HG03442 (cell line): ENCODE measurements around the gene VPS51.

Experiments
- ATAC-seq: cut with Tn5 transposase; IDR thresholded peaks from one replicate; pipeline ENCODE4 v1.9.1; 2021; ENCODE audit warnings: mild to moderate bottlenecking, moderate library complexity; ENCODE audit not compliant: unreplicated experiment

The VPS51 gene

DNA sequence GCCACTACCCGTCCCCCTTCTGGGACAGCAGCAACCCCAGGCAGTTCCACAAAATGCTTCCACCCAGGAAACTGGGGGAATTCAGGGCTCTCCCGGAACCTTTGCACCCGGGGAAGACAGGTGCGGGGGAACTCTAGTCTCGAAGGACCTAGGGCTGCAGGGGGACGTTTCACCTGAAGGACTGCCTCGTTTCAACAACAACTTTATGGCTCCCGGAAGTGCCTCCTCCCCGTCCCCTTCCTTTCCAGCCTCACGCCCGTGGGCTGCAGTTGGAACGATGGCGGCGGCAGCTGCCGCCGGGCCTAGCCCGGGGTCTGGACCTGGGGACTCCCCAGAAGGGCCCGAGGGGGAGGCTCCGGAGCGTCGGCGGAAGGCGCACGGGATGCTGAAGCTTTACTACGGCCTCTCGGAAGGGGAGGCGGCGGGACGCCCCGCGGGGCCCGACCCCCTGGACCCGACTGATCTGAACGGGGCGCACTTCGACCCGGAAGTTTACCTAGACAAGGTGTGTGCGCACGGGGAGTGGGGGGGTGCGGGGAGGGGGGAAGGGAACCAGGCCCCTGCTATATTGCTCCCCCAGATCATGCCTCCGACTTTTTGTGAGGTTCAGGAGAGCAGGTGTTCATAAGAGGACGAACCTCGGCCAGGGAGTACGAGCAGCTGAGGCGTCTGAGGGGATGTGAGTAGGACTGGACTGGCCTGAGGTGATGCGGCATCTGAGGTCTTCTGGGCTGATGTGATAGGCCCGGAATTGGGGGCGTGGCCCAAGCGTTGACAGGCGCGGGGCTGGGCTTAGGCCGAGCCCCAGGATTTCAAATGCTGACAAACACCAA lies at the start of gene VPS51:
Gene VPS51, plus strand, starts transcription at position 241 of the 833 bp plus-strand sequence. Its CDS starts 37 bp downstream, at position 278.
- peak; percentile 75 for ATAC-seq

DNA sequence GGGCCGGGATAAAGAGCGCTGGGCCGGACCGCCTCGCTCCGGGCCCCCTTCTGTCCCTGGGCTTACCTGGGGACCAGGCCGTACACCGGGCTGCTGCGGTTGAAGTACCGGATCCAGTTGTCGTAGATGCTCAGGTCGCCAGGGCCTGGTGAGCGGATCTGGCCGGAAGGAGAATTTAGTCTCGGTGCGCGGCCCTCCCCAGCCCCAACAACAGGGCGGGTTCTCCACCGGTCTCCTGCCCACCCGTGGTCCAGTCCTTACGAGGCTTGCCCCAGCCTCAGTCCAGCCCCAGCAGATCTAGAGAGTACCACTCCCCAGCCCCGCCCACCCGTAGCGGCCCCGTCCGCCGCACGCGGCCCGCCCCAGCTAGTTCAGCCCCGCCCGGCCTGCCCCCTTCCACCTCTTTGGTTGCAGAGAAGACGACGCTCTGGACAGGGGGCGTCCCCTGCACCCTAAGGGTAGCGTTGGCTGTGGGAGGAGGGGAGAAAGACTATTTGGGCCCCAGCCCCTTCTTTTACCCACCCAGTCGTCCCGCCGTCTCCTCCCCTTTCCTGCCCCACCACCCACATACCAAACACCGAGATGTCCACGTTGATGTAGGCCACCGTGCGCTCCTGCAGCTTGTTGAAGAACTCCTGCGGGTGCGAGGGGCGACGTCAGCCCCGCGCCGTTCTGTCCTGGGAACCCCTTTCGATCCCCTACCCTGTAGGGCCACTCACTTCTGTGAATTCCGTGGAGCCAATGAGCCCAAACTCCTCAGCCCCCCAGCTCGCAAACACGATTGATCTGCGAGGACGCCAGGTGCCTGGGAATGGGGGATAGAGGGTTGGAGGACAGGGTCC lies 48.2 kb upstream of the VPS51 start:
- ATAC-seq: no peak

DNA sequence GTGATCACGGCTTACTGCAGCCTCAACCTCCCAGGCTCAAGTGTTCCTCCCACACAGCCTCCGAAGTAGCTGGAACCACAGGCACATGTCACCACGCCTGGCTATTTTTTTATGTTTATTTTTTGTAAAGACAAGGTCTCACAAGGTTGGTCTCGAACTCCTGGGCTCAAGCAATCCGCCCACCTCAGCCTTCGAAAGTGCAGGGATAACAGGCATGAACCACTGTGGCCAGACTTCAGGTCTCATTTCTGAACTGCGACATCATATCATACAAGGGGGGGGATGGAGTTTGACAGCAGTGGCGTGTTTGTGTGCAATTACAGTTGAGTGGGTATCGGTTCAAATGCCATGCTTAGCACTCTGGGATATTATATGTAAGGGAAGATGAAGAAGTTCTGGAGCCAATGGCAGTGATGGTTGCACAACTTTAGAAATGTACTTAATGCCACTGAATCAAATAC lies 44.6 kb upstream of the VPS51 start:
- no peak for ATAC-seq

DNA sequence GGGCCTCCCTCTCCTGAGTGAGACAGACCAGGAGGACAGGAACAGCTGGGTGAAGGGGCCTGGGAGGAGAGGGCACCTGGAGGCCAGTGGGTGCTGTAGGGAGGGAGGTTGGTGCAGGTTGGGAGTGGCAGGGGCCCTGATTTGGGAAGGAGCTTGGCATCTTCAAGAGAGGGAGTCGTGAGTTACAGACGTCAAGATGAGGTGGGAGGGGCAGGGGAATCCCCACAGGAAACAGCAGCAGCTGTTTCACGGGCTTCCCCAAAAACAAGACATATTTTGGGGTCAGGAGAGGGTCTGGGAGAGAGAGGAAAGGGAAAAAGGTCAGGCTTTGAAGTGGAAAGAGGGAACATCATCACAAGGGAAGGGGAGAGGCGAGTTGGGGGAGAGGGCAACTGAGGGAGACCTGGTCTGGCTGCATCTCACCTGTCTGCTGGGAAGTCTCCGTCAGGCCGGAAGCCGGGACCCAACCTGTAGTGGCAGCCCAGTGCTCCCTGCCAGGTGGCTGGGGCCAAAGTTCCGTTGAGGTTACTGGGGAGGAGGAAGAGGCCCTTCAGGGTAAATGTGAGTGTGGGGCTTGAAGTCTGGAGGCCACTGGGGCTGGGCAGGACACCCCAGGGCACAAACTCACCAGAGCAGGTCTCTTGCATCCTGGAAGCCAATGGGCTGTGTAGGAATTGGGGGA lies 42.0 kb upstream of the VPS51 start:
- ATAC-seq: no peak

DNA sequence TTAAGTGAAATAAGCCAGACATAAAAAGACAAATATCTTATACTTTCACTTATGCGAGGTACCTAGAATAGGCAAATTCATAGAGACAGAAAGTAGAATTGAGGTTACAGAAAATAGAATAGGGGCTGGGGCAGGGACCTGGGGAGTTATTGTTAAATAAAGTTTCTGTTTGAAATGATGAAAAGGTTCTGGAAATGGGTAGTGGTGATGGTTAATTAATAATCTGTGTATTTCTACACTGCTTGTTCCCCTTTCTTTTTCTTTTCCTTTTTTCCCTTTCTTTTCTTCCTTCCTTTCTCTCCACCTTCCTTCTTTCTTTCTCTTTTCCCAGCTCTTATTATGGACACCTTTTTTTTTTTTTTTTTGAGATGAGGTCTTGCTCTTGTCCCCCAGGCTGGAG lies 40.5 kb upstream of the VPS51 start:
- no peak for ATAC-seq

DNA sequence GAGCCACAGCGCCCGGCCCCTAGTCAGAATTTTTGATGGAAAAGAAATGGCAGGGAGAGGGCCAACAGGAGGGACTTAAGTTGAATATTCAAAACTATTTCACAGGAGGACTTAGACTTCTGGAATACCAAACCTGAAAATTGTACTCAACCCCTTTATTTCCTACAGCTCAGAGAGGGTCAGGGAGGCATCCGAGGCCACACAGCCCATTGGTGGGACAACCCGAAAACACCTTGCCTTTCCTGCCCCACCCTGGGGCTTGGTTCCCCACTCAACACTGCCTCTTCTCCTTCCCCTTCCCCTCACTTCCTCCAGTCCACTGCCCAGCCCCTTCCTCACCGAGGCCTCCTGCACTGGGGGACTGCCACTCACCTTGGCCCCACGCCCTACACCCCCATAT lies 39.0 kb upstream of the VPS51 start:
- no peak for ATAC-seq

DNA sequence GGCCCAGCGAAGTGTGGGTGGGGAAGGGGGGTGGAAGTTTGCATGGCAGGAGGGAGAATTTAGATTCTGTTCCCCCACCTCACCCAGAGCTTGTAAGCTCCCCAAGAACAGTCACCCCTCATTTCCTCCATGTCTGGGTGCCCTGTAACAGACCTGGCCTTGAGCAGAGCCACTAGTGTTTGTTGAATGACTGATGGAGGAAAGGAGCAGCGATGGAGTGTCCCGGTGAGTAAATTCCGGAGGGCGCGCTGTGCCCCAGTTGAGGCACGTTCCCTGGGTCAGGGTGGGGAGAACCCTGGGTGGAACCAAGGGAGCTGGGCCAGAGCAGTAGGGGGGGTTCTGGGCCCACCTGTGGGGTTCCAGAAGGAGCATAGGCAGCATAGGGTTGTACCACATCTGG lies 38.5 kb upstream of the VPS51 start:
- no peak for ATAC-seq

DNA sequence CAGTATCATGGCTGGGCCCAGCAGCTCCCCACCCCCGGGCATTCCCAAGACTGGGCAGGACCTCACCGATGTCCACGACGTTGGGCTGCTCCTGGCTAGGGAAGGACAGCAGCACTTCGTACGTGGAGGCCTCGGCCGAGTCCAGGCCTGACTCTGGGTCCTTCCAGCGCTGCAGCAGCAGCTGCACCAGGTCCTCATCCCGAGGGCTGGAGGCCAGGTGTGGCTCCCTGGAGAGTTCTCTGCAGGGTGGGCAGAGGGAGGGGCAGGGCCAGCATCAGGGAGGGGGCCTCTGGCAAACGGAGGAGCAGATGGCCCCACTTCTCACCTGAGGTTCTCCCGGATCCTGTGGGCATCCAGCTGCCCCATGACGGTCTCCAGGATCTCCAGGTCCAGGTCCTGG lies 38.0 kb upstream of the VPS51 start:
- ATAC-seq: no peak

DNA sequence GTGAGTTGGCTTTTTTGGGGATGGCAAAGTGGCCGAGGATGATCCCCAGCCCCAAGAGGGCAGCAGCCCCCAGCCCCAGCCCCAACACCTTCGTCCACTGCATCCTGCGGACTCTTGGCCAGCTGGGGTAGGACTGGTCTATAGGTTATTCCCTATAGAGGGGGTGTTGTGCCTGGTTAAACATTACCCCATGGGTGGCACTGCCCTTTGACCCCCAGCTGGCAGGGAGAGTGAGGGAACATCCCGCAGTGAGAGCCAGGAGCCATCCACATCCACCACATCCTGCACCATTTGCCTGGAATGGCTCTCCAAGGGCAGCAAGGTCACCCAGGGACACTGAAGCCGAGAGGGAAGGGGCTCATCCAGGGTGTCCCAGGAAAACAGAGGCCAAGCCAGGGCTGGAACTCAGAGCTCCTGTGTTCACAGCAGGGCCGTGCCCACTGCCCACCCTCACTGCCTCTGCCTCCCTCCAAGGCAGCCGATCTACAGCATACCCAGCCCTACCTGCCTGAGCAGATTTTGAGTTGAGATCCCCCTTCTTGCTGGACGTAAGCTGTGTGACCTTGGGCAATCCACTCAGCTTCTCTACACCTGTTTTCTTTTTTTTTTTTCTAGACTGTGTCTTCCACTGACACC lies 37.5 kb upstream of the VPS51 start, which contains the start of gene NAALADL1:
Gene NAALADL1, minus strand, starts transcription at position 135 of the 636 bp plus-strand sequence. Its CDS starts 32 bp downstream, at position 103.
- ATAC-seq: no peak

DNA sequence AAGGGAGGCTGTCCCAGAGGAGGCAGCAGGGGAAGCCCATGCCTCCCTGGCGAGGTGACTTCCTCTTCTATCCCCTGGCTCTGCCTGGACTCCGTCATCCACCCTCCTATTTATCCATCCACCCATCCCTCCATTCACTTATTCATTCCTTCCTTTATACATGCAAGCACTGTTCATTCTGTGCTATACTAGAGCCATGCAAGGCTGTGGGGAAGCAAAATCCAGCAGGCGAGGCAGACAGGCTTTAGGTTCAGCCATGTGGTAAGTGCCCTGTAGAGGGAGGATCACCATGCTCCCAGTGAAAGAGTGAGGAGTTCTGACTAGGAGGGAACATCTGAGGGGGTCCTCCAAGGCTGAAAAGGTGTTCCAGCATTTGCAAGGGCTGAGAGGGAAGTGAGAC lies 36.5 kb upstream of the VPS51 start:
- no peak for ATAC-seq

DNA sequence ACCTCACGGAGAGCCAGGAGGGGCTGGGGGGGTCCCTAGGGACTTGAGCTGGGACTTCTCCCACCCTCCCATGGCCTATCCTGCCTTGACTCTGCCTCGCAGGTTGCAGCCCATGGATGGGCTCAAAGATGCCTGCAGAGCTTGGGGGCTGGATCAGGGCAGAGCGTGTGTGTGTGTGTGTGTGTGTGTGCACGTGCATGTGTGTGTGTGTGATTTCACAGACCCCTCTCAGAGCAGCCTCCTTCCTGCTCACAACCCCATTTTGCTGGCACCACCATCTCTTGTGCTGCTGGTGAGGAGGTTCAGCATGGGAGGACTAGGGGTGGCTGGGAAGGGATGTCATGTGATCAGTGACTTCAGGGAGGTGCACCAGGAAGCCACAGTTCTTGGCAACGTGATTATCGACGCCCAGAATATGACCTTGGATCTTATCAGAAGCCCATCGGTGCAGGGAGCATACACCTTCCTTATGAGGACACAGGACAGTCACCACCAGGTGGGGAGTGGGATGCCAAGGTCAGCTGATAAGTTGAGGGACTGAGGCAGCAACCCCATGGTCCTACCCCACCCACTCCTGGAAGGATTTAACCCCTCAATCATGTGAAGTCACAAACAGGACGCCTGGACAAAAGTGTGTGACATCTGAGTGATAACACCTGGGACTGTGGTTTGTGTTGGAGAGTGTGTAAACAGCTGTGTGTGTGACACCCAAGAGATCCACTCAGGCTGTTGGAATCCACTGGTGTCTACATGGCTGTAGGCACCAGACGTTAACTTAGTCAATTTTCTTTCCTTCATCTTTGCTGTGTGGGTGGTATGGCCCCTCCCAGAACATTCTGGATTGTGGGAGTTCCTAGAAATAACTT lies 35.8 kb upstream of the VPS51 start:
- ATAC-seq: no peak

DNA sequence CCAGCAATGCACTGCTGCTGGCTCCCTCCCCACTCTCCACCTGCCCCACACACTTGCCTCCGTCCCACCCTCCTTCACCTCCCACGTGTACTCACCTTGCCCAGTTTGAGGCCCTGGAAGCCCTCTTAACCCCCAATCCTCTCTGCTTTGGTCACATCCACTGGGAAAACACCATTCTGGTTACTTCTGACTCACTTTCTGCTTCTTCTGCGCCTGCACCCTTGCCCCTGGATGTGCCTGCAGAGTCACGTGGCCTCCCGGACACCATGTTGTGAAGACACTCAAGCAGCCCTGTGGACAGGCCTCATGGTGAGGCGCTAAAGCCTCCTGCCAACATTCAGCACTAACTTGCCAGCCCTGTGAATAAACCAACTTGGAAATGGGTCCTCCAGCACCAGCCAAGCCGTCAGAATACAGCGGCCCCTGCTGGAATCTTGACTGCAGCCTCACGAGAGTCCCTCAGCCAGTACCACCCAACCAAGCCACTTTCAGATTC lies 35.1 kb upstream of the VPS51 start:
- ATAC-seq: no peak

DNA sequence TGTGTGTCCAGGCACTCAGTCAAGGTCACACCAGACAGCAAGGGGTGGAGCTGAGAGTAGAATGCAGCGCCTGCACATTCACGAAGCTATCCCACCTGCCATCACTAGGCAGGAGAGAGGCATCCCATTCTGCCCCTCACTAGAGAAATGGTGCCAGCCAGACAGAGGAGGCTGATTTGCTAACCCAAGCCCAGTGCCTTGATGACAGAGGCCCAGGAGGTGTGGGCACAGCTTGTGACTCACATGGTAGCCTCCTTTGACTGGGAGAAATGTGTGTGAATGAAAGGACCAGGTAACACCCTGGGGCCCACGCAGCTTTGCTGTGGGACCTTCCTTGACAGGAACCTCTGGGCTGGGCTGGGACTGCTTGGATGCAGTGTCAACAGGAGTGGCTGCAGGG lies 32.5 kb upstream of the VPS51 start:
- no peak for ATAC-seq

DNA sequence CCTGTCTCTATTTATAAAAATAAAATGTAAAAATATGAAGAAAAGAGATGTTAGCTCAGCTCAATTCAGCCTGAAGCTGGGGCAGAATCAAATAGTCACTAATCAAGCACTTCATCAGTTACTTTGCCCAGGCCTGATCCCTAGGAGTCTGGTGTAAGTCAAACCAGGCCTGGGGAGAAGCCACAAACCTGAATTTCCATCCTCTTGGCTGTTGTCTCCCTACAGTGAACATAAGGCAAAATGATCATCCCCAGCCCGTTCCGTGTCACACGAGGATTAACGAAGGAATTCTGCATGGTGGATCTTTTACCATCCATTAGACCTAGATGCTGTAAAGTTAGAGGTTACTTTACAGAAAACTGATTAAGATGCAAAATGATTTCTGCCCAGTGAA lies 31.2 kb upstream of the VPS51 start:
- ATAC-seq: no peak

DNA sequence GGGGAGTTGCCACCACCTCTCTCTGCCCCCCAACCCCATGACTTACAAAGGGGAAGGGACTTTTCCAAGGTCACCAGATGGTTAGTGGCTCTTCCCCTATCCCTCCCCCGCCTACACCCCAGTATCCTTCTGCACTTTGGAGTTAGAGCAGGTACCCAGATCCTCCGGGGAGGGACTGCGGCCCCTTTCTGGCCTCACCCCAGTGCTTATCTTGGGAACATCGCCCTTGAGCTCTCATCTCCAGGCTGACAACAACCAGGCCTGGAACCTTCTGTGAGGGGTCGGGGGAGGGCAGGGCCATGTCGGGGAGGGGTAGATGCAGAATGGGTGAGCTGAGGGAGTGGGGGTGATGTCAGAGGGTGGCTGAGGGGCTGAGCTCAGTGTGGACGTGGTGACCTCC lies 30.2 kb upstream of the VPS51 start:
- ATAC-seq: no peak

DNA sequence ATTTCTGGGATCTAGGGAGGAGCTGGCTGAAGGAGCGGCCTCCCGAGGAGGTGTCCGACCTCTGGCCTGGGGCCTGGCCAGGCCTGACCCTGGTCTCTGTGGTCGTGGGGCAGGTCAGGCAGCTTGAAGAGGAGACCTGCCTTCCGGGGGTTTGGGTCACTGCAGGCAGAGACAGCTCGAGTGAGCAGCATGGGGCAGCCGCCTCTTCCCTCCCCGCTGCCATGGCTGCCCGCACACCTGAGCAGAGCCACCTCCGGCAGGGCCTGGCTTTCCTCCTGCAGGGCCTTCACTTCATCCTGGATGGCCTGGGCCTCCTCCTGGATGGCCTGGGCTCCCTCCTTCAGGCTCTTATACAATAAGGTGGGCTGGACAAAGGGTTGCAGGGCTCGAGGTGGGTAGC lies 29.7 kb upstream of the VPS51 start:
- no peak for ATAC-seq

DNA sequence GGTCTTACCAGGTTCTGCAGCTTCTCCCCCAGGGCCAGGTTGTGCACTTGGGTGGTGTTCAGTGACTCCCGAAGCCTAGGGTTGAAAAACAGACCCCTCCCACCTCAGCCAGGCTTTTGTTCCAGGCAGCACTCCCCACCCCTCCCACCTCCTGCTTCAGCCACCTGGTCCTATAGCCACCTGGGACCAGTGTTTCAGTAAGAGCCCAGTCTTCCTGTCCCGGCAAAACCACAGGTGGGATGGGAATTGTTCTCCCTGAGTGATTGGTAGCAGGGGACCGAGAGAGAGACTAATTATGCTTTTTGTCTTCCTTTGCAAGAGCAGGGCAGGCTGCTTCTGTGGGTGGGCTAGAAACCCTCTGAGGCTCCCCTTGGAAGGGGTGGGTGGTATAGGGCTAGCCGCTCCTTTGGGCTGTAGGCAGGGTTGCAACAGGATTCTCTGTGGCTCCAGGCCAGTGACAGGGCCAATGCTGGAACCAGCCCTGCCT lies 29.2 kb upstream of the VPS51 start:
- ATAC-seq: no peak

DNA sequence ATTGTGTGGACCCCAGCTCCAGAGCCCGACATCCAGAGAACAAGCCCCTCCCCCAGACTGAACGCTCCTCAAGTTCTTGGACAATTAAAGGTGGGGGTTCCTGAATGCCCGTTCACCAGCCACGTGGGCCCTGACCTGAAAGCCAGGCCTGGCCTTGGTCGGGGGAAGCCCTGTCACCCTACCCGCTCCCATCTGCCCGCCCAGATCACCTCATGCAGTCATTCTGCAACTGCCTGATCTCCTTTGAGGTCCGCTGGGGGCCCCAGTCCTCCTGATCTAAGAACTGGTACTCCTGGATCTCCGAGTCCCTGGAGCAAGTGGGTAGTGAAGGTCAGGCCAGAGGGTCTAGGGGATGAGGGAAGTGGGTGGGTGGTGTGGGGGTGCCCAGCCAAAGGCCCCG lies 28.6 kb upstream of the VPS51 start:
- no peak for ATAC-seq

DNA sequence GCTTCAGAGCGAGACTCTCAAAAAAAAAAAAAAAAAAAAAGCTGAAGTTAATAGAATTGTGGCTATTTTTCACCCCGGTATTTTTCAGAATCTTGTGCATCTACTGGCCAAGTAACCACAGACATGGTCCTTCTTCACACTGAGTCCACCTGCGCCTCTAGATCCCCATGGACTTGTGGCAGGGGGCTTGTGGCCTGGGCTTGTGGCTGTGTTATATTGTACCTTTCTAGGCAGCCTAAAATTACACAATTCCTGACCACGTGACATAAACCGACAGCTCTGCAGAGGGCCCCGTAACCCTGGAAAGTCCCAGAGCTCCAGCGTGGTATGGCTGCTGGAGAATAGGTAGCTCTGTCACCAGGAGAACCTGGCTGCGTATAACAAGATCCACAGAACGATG lies 26.8 kb upstream of the VPS51 start:
- no peak for ATAC-seq
